SK-N-SH (cell line): Measurements from ENCODE around the gene SNX32. TPM values are rescaled to one million over a fixed set of nuclear protein-coding genes. Genes with fewer than 3 reads are reported as not detected.

Experiments
- CTCF ChIA-PET: fragments of 300-600, 350-600 bp; formaldehyde crosslinking; extraction: SDS; loops from one replicate; lab custom pipeline; 2021; lab: Yijun Ruan, JAX
- POLR2A ChIA-PET: fragments of 350-600 bp; sonication (Branson Sonifier 250); formaldehyde crosslinking; extraction: SDS; loops from one replicate; lab custom pipeline; 2020; ENCODE audit warnings: antibody characterized with exemption, inconsistent platforms; lab: Yijun Ruan, JAX
- DNase-seq: peaks from one replicate; pipeline ENCODE4 v3.0.0; 2012
- H2AFZ ChIP-seq: fragments of 200-600 bp; sonication (generic); 2 replicates; pipeline ENCODE4 v1.8.1; 2016; ENCODE audit warnings: antibody characterized with exemption, mild to moderate bottlenecking, low read depth
- H3F3A ChIP-seq: fragments of 200-600 bp; sonication (generic); replicated peaks from 2 replicates; pipeline ENCODE3; 2016; ENCODE audit warnings: antibody characterized with exemption, mild to moderate bottlenecking; ENCODE audit not compliant: insufficient read depth
- H3K27ac ChIP-seq, 2 experiments: fragments of 200-500 bp in 1 of 2; fragments of 200-600 bp in 1 of 2; sonication (Bioruptor generic) in 1 of 2; sonication (generic), shearing (Covaris generic) in 1 of 2; 2 replicates each; pipeline versions ENCODE4 v1.5.1 to v1.6.1; 2014 to 2016; ENCODE audit warnings: low read depth in 2 of 2, inconsistent platforms in 1 of 2, low read length in 1 of 2, mild to moderate bottlenecking in 1 of 2, mixed read lengths in 1 of 2
- H3K27me3 ChIP-seq: fragments of 200-600 bp; sonication (generic), shearing (Covaris generic); 2 replicates; pipeline ENCODE4 v1.6.1; 2016; ENCODE audit warnings: mixed run types; ENCODE audit not compliant: insufficient read depth
- H3K36me3 ChIP-seq, 2 experiments: fragments of 200-500 bp in 1 of 2; fragments of 200-600 bp in 1 of 2; sonication (Bioruptor generic) in 1 of 2; sonication (generic) in 1 of 2; replicated peaks in 1 of 2; 2 replicates each; pipeline versions ENCODE3 to v1.5.1; 2014 to 2016; ENCODE audit warnings: low read length in 1 of 2, mild to moderate bottlenecking in 1 of 2; ENCODE audit not compliant: insufficient read depth in 2 of 2, control insufficient read depth in 1 of 2
- H3K4me1 ChIP-seq, 2 experiments: fragments of 200-500 bp in 1 of 2; fragments of 200-600 bp in 1 of 2; sonication (Bioruptor generic) in 1 of 2; sonication (generic), shearing (Covaris generic) in 1 of 2; 2 replicates each; pipeline versions ENCODE4 v1.5.1 to v1.6.1; 2014 to 2016; ENCODE audit warnings: low read depth in 1 of 2, low read length in 1 of 2, mixed run types in 1 of 2; ENCODE audit not compliant: insufficient read depth in 2 of 2, control insufficient read depth in 1 of 2
- H3K4me2 ChIP-seq: fragments of 200-600 bp; sonication (generic), shearing (Covaris generic); 2 replicates; pipeline ENCODE4 v1.6.1; 2017; ENCODE audit warnings: mixed run types
- H3K4me3 ChIP-seq, 2 experiments: fragments of 200-500 bp in 1 of 2; fragments of 200-600 bp in 1 of 2; sonication (Bioruptor generic) in 1 of 2; sonication (generic), shearing (Covaris generic) in 1 of 2; 2 replicates each; pipeline versions ENCODE4 v1.5.1 to v1.8.1; 2014 to 2016; ENCODE audit warnings: low read depth in 2 of 2, inconsistent platforms in 1 of 2, low read length in 1 of 2, mild to moderate bottlenecking in 1 of 2, mixed read lengths in 1 of 2, moderate library complexity in 1 of 2
- H3K79me2 ChIP-seq: fragments of 200-600 bp; sonication (generic); 2 replicates; pipeline ENCODE4 v1.8.1; 2017; ENCODE audit warnings: mild to moderate bottlenecking; ENCODE audit not compliant: insufficient read depth
- H3K9ac ChIP-seq: fragments of 200-600 bp; sonication (generic); 2 replicates; pipeline ENCODE4 v1.6.1; 2017; ENCODE audit warnings: mixed run types
- H3K9me2 ChIP-seq: fragments of 200-600 bp; sonication (generic); 2 replicates; pipeline ENCODE4 v1.6.1; 2017; ENCODE audit warnings: mixed run types
- H3K9me3 ChIP-seq: fragments of 200-600 bp; sonication (generic); 2 replicates; pipeline ENCODE4 v1.6.1; 2017; ENCODE audit warnings: mixed run types, mild to moderate bottlenecking, moderate library complexity
- H4K20me1 ChIP-seq: fragments of 200-600 bp; sonication (generic); 2 replicates; pipeline ENCODE4 v1.6.1; 2017; ENCODE audit warnings: mild to moderate bottlenecking, mixed run types; ENCODE audit not compliant: insufficient read depth
- CHD2 ChIP-seq: fragments of 150-350 bp; IDR thresholded peaks from 2 replicates; pipeline ENCODE4 v1.6.1; 2018; ENCODE audit warnings: low read length; ENCODE audit not compliant: partially characterized antibody
- ELF1 ChIP-seq: IDR thresholded peaks from 2 replicates; pipeline ENCODE4 v1.4.0; 2012
- FOSL2 ChIP-seq: IDR thresholded peaks from 2 replicates; pipeline ENCODE4 v1.4.0; 2012; ENCODE audit warnings: low read depth, mild to moderate bottlenecking, moderate library complexity, borderline replicate concordance
- GABPA ChIP-seq: IDR thresholded peaks from 2 replicates; pipeline ENCODE4 v1.4.0; 2012; ENCODE audit warnings: low read depth, mild to moderate bottlenecking
- MAX ChIP-seq: IDR thresholded peaks from 2 replicates; pipeline ENCODE4 v1.4.0; 2012; ENCODE audit warnings: low read depth
- MXI1 ChIP-seq: IDR thresholded peaks from 2 replicates; pipeline ENCODE4 v1.6.1; 2012; ENCODE audit warnings: mild to moderate bottlenecking, low read depth, low read length, improper control_type of control experiment
- RAD21 ChIP-seq: IDR thresholded peaks from 2 replicates; pipeline ENCODE4 v1.6.1; 2012; ENCODE audit warnings: mild to moderate bottlenecking, low read length
- RCOR1 ChIP-seq: fragments of 150-350 bp; IDR thresholded peaks from 2 replicates; pipeline ENCODE4 v1.6.1; 2017; ENCODE audit warnings: antibody characterized with exemption, low read length
- REST ChIP-seq: IDR thresholded peaks from 2 replicates; pipeline ENCODE4 v1.6.1; 2012; ENCODE audit warnings: mild to moderate bottlenecking, low read depth, low read length, moderate library complexity
- RXRA ChIP-seq: IDR thresholded peaks from 2 replicates; pipeline ENCODE4 v1.4.0; 2012; ENCODE audit warnings: low read depth, mild to moderate bottlenecking, borderline replicate concordance
- TAF1 ChIP-seq: IDR thresholded peaks from 2 replicates; pipeline ENCODE4 v1.6.1; 2012; ENCODE audit warnings: low read depth, mild to moderate bottlenecking, low read length, moderate library complexity, borderline replicate concordance
- TCF12 ChIP-seq: IDR thresholded peaks from 2 replicates; pipeline ENCODE4 v1.4.0; 2012
- TEAD4 ChIP-seq: IDR thresholded peaks from 2 replicates; pipeline ENCODE4 v1.4.0; 2012; ENCODE audit warnings: mild to moderate bottlenecking, borderline replicate concordance; ENCODE audit not compliant: insufficient read depth
- USF1 ChIP-seq: IDR thresholded peaks from 2 replicates; pipeline ENCODE4 v1.4.0; 2012; ENCODE audit warnings: low read depth, borderline replicate concordance
- USF2 ChIP-seq: fragments of 150-350 bp; IDR thresholded peaks from 2 replicates; pipeline ENCODE4 v1.6.1; 2017; ENCODE audit warnings: antibody characterized with exemption, low read length, low read depth, borderline replicate concordance
- YY1 ChIP-seq: IDR thresholded peaks from 2 replicates; pipeline ENCODE4 v1.4.0; 2012; ENCODE audit warnings: low read depth, mild to moderate bottlenecking
- ZBTB33 ChIP-seq: IDR thresholded peaks from 2 replicates; pipeline ENCODE4 v1.4.0; 2012; ENCODE audit warnings: low read depth, borderline replicate concordance
- WGBS: methylation state at CpG from one replicate; pipeline ENCODE4 v1.1.6; 2017; ENCODE audit warnings: low lambda C conversion rate; 5-methylcytosine and 5-hydroxymethylcytosine counted together
- polyA plus RNA-seq, 3 experiments: library from polyadenylated mRNA; depleted of rRNA; stranded (reverse); fragments of >200 nt; gene quantifications; 2 replicates each; pipeline ENCODE4 v1.2.3, GENCODE V29; 2012

SNX32 gene
- polyA plus RNA-seq, 1 of the 3 experiments (the other 2 are of a cell fraction): 1.0 TPM

- no peak for TF ChIP-seq USF2
Measured at GRCh38 chr11:65855927-65856363, 22.2 kb downstream of the SNX32 start (continued).

- H4K20me1 ChIP-seq: peaks cover 56% of the 10 kb centered on the region
- peaks cover 41 to 51% of the 10 kb centered on the region in 2 experiments for H3K36me3 ChIP-seq
- peak; percentile 80 for DNase-seq
- peaks cover 5 to 29% of the 10 kb centered on the region in 2 experiments for H3K4me1 ChIP-seq
- no peak overlapping the region for H2AFZ ChIP-seq
- H3K27me3 ChIP-seq: no peaks in the 10 kb centered on the region
- H3K9me3 ChIP-seq: no peaks in the 10 kb centered on the region
- CTCF ChIA-PET: interaction anchor here (0.9 to 18.4 kb wide), 5 partner anchors 14 to 112 kb away, joined by 3 to 374 read pairs (median 4); partner anchors contain the start of genes CCDC85B, CTSW and FIBP
- H3K27ac ChIP-seq: peak overlapping the region; percentile 93 to 97
- TF ChIP-seq MXI1 (peak; percentile 91), RAD21 (no peak), USF1 (peak; percentile 94), REST (no peak), YY1 (no peak), RCOR1 (no peak), RXRA (no peak), TEAD4 (no peak), ELF1 (peak; percentile 32), FOSL2 (no peak), TCF12 (no peak), USF2 (peak; percentile 64), TAF1 (peak; percentile 51; the same call in 1 of the 2 replicates), CHD2 (peak; percentile 13), ZBTB33 (no peak), MAX (peak; percentile 73), GABPA (peak; percentile 70)
- H3F3A ChIP-seq: peaks cover 66% of the 10 kb centered on the region
- POLR2A ChIA-PET: interaction anchor here (0.6 to 5.0 kb wide), 2 partner anchors 13 to 145 kb away, joined by 3 to 59 read pairs; partner anchors contain the start of gene KAT5
- peak overlapping the region; percentile 92 for H3K9ac ChIP-seq
- WGBS: under 1% methylated on average over 35 of the region's 57 CpGs
- H3K4me3 ChIP-seq: peak overlapping the region; percentile 97 to 98
- peaks cover 60% of the 10 kb centered on the region for H3K79me2 ChIP-seq
- H3K9me2 ChIP-seq: no peaks in the 10 kb centered on the region
- peak overlapping the region; percentile 93 for H3K4me2 ChIP-seq
Measured at GRCh38 chr11:65856689-65857499, 23.1 kb downstream of the SNX32 start.
